HG02571 (cell line): ENCODE results near the gene TRIM21.
"Not testable (repeated sequence)": the region's sequence is repeated elsewhere in the genome, so short reads cannot be mapped to it uniquely, and the experiment has no call there.

ENCODE experiments used
- ATAC-seq: cut with Tn5 transposase; IDR thresholded peaks from one replicate; pipeline ENCODE4 v1.9.1; 2021; ENCODE audit warnings: mild to moderate bottlenecking, moderate library complexity; ENCODE audit not compliant: unreplicated experiment

TRIM21 gene

GRCh38 chr11:4393209-4393857, at the start of gene TRIM21:
TRIM21 (minus strand) TSS chr11:4393702; CDS start chr11:4390409, 3,293 bp downstream.
- peak; percentile 100 for ATAC-seq

GRCh38 chr11:4441515-4441914, 48.0 kb upstream of the TRIM21 start:
- no peak for ATAC-seq

- no peak for ATAC-seq
These were observed 42.9 kb upstream of the TRIM21 start for GRCh38 chr11:4436411-4436810.

GRCh38 chr11:4433856-4434255, 40.4 kb upstream of the TRIM21 start:
- no peak for ATAC-seq

- no peak for ATAC-seq
These were observed 36.5 kb upstream of the TRIM21 start for GRCh38 chr11:4430051-4430450.

- no peak for ATAC-seq
These were observed 24.9 kb upstream of the TRIM21 start for GRCh38 chr11:4418403-4418802.

GRCh38 chr11:4416816-4417215, 23.3 kb upstream of the TRIM21 start:
- no peak for ATAC-seq

GRCh38 chr11:4416306-4416705, 22.8 kb upstream of the TRIM21 start:
- ATAC-seq, result no peak

- not testable (repeated sequence) for ATAC-seq
These were observed 12.7 kb upstream of the TRIM21 start for GRCh38 chr11:4406206-4406605.

- ATAC-seq, result peak; percentile 9
These were observed 339 bp upstream of the TRIM21 start for GRCh38 chr11:4393858-4394223.

- ATAC-seq, result no peak
These were observed 5.3 kb downstream of the TRIM21 start for GRCh38 chr11:4388221-4388620.

- ATAC-seq, result no peak
These were observed 7.3 kb downstream of the TRIM21 start for GRCh38 chr11:4385978-4386740.

- ATAC-seq, result no peak
These were observed 11.6 kb downstream of the TRIM21 start for GRCh38 chr11:4381901-4382300.

GRCh38 chr11:4375431-4376140, 17.9 kb downstream of the TRIM21 start:
- no peak for ATAC-seq

GRCh38 chr11:4370166-4370565, 23.3 kb downstream of the TRIM21 start:
- ATAC-seq, result no peak

- no peak for ATAC-seq
These were observed 25.2 kb downstream of the TRIM21 start, which contains the start of gene OR52B4 for GRCh38 chr11:4368286-4368685. OR52B4 (minus strand) TSS chr11:4368386; CDS start chr11:4368295, 91 bp downstream.

GRCh38 chr11:4348142-4348541, 45.4 kb downstream of the TRIM21 start:
- ATAC-seq, result not testable (repeated sequence)

- not testable (repeated sequence) for ATAC-seq
These were observed 48.1 kb downstream of the TRIM21 start for GRCh38 chr11:4345366-4345765.
